Hepatocyte (in vitro differentiated cells): ENCODE data around the gene GALNTL6. TPM values are rescaled to one million over a fixed set of nuclear protein-coding genes. Genes with fewer than 3 reads are reported as not detected.

Experiments
- DNase-seq: peaks from one replicate; pipeline ENCODE4 v3.0.0-alpha.2; 2016; ENCODE audit warnings: low spot score
- H2AFZ ChIP-seq: fragments of 200-600 bp; sonication (generic); 2 replicates; pipeline ENCODE4 v1.6.0; 2016; ENCODE audit warnings: antibody characterized with exemption, mild to moderate bottlenecking
- H3K27ac ChIP-seq: fragments of 200-600 bp; sonication (generic); 2 replicates; pipeline ENCODE4 v1.5.1; 2016; ENCODE audit warnings: mild to moderate bottlenecking
- H3K27me3 ChIP-seq: fragments of 200-600 bp; sonication (generic); 2 replicates; pipeline ENCODE4 v1.6.1; 2016
- H3K36me3 ChIP-seq: fragments of 200-600 bp; sonication (generic); replicated peaks from 2 replicates; pipeline ENCODE4 v1.5.1; 2016; ENCODE audit warnings: low read depth; ENCODE audit not compliant: insufficient read depth
- H3K4me1 ChIP-seq: fragments of 200-600 bp; sonication (generic); 2 replicates; pipeline ENCODE4 v1.5.1; 2016; ENCODE audit warnings: mild to moderate bottlenecking, moderate library complexity; ENCODE audit not compliant: insufficient read depth
- H3K4me2 ChIP-seq: fragments of 200-600 bp; sonication (generic); 2 replicates; pipeline ENCODE4 v1.6.0; 2016
- H3K4me3 ChIP-seq: fragments of 200-600 bp; sonication (generic); 2 replicates; pipeline ENCODE4 v1.5.1; 2016; ENCODE audit warnings: mild to moderate bottlenecking
- H3K79me2 ChIP-seq: fragments of 200-600 bp; sonication (generic); 2 replicates; pipeline ENCODE4 v1.6.0; 2017; ENCODE audit warnings: mild to moderate bottlenecking
- H3K9me2 ChIP-seq: fragments of 200-600 bp; sonication (generic); replicated peaks from 2 replicates; pipeline ENCODE4 v1.6.0; 2017; ENCODE audit warnings: mild to moderate bottlenecking; ENCODE audit not compliant: insufficient read depth
- H3K9me3 ChIP-seq: fragments of 200-600 bp; sonication (generic); 2 replicates; pipeline ENCODE4 v1.5.1; 2016; ENCODE audit warnings: low read depth, mild to moderate bottlenecking
- H4K20me1 ChIP-seq: fragments of 200-600 bp; sonication (generic); 2 replicates; pipeline ENCODE4 v1.6.0; 2016; ENCODE audit warnings: mild to moderate bottlenecking; ENCODE audit not compliant: insufficient read depth, poor library complexity, severe bottlenecking
- CTCF ChIP-seq: fragments of 200-600 bp; sonication (generic); IDR thresholded peaks from 2 replicates; pipeline ENCODE4 v1.5.1; 2016; ENCODE audit warnings: antibody characterized with exemption, mild to moderate bottlenecking; ENCODE audit not compliant: poor library complexity
- EZH2 ChIP-seq: fragments of 200-600 bp; sonication (generic); IDR thresholded peaks from 2 replicates; pipeline ENCODE4 v1.6.1; 2016; ENCODE audit warnings: antibody characterized with exemption, mild to moderate bottlenecking, borderline replicate concordance
- EZH2phosphoT487 ChIP-seq: fragments of 200-600 bp; sonication (generic); IDR thresholded peaks from one replicate; pipeline ENCODE4 v1.6.1; 2018; ENCODE audit warnings: antibody characterized with exemption, mild to moderate bottlenecking, low read depth, moderate library complexity; ENCODE audit not compliant: unreplicated experiment, severe bottlenecking
- WGBS: methylation state at CpG from one replicate; pipeline ENCODE4 v1.1.6; 2016; ENCODE audit warnings: low lambda C conversion rate; ENCODE audit errors: missing lambda C conversion rate; 5-methylcytosine and 5-hydroxymethylcytosine counted together
- polyA plus RNA-seq: library from polyadenylated mRNA; unstranded; fragments of >200 nt; fragmentation: Nextera tagmentation; extraction: Ambion mirVana; gene quantifications from 2 replicates; pipeline ENCODE4 v1.2.1, GENCODE V29; 2016
- total RNA-seq: library from RNA; depleted of rRNA; stranded (reverse); fragments of >200 nt; gene quantifications from 2 replicates; pipeline ENCODE4 v1.2.3, GENCODE V29; 2014

Gene GALNTL6
- total and polyA plus RNA-seq, 2 experiments from 2014 or later = 0.53 to 0.74 TPM

DNA sequence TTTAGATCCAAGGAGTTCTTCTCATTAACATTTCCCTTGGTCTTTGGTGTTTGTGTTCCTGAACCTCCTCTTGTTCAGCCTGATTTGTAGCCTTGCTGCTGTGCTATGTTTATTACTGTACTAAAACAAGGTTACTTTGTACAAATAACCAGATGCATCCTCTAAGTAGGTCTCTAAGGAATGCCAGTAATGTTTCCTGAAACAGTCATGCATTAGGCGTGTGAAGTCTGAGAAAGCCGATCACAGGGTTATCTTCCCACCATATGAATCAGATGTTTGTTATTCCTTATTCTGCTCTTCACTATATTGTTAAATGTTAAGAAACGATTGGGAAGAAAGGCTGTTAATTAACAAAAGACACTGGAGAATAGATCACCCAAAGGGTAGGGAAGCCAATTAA lies 66.9 kb downstream of the GALNTL6 start:
- WGBS = 15% methylated on average over 3 of the region's 3 CpGs
- no peaks in the 10 kb centered on the region for H3K36me3 ChIP-seq
- no peak overlapping the region for H3K4me2 ChIP-seq
- H3K27me3 ChIP-seq = no peaks in the 10 kb centered on the region
- H2AFZ ChIP-seq = no peak overlapping the region
- H3K4me3 ChIP-seq = no peak overlapping the region
- H3K4me1 ChIP-seq = no peaks in the 10 kb centered on the region
- DNase-seq = peak; percentile 40
- peak overlapping the region; percentile 51 for H3K27ac ChIP-seq
- no peaks in the 10 kb centered on the region for H4K20me1 ChIP-seq
- H3K79me2 ChIP-seq = no peaks in the 10 kb centered on the region
- no peaks in the 10 kb centered on the region for H3K9me3 ChIP-seq
- H3K9me2 ChIP-seq = no peaks in the 10 kb centered on the region
- no peak for TF ChIP-seq EZH2phosphoT487
- TF ChIP-seq CTCF = no peak
- TF ChIP-seq EZH2 = no peak

GRCh38 chr4:171889681-171890080 lies 76.5 kb downstream of the GALNTL6 start:
- Histone ChIP-seq H3K4me3 (no peak overlapping the region), H3K36me3 (no peaks in the 10 kb centered on the region), H3K27me3 (no peaks in the 10 kb centered on the region), H3K27ac (no peak overlapping the region), H3K4me2 (no peak overlapping the region), H3K9me3 (no peaks in the 10 kb centered on the region), H2AFZ (no peak overlapping the region), H3K79me2 (no peaks in the 10 kb centered on the region), H4K20me1 (no peaks in the 10 kb centered on the region), H3K4me1 (no peaks in the 10 kb centered on the region), H3K9me2 (no peaks in the 10 kb centered on the region)
- WGBS = 92% methylated on average over 3 of the region's 3 CpGs
- TF ChIP-seq CTCF (no peak), EZH2phosphoT487 (no peak), EZH2 (no peak)
- no peak for DNase-seq

GRCh38 chr4:171891038-171891437 lies 77.8 kb downstream of the GALNTL6 start:
- no peak overlapping the region for H3K4me2 ChIP-seq
- no peaks in the 10 kb centered on the region for H3K27me3 ChIP-seq
- no peaks in the 10 kb centered on the region for H3K79me2 ChIP-seq
- H3K9me2 ChIP-seq = no peaks in the 10 kb centered on the region
- DNase-seq = no peak
- H3K27ac ChIP-seq = no peak overlapping the region
- H3K4me3 ChIP-seq = no peak overlapping the region
- no peaks in the 10 kb centered on the region for H3K4me1 ChIP-seq
- no peaks in the 10 kb centered on the region for H3K9me3 ChIP-seq
- no peaks in the 10 kb centered on the region for H3K36me3 ChIP-seq
- no peak for TF ChIP-seq EZH2phosphoT487
- TF ChIP-seq EZH2 = no peak
- H2AFZ ChIP-seq = no peak overlapping the region
- WGBS = 76% methylated on average over 2 of the region's 2 CpGs
- H4K20me1 ChIP-seq = no peaks in the 10 kb centered on the region

DNA sequence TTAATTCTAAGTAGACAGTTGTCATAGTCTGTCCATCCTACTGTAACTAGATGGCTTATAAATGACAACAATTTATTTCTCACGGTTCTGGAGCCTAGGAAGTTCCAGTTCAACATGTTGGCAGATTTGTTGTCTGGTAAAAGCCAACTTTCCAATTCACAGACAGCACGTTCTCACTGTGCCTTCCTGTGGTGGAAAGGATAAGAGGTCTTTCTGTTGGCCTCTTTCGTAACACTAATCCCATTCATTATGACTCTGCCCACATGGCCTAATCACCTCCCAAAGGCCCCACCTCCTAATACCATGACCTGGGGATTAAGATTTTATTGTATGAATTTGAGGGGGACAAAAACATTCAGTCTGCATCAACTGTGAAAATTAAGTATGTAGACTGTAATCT lies 83.2 kb downstream of the GALNTL6 start:
- Histone ChIP-seq H3K27ac (no peak overlapping the region), H4K20me1 (no peaks in the 10 kb centered on the region), H3K36me3 (no peaks in the 10 kb centered on the region), H3K9me2 (no peaks in the 10 kb centered on the region), H2AFZ (no peak overlapping the region), H3K4me3 (no peak overlapping the region), H3K4me1 (no peaks in the 10 kb centered on the region), H3K4me2 (no peak overlapping the region), H3K79me2 (no peaks in the 10 kb centered on the region), H3K27me3 (no peaks in the 10 kb centered on the region), H3K9me3 (no peaks in the 10 kb centered on the region)
- 71% methylated on average over 3 of the region's 3 CpGs for WGBS
- DNase-seq = no peak
- no peak for TF ChIP-seq CTCF
- no peak for TF ChIP-seq EZH2
- no peak for TF ChIP-seq EZH2phosphoT487
